GM18505 (cell line): ENCODE data around the gene EPHA10.
"Not testable (repeated sequence)": the region's sequence is repeated elsewhere in the genome, so short reads cannot be mapped to it uniquely, and the experiment has no call there.

Experiments used
- ATAC-seq: cut with Tn5 transposase; IDR thresholded peaks from one replicate; pipeline ENCODE4 v1.9.1; 2021; ENCODE audit not compliant: unreplicated experiment
- POLR2A ChIP-seq: IDR thresholded peaks from 4 replicates; pipeline ENCODE4 v1.6.1; 2011; ENCODE audit warnings: borderline replicate concordance; ENCODE audit not compliant: insufficient read depth, insufficient read length; ENCODE audit errors: extremely low read depth

Gene EPHA10

DNA sequence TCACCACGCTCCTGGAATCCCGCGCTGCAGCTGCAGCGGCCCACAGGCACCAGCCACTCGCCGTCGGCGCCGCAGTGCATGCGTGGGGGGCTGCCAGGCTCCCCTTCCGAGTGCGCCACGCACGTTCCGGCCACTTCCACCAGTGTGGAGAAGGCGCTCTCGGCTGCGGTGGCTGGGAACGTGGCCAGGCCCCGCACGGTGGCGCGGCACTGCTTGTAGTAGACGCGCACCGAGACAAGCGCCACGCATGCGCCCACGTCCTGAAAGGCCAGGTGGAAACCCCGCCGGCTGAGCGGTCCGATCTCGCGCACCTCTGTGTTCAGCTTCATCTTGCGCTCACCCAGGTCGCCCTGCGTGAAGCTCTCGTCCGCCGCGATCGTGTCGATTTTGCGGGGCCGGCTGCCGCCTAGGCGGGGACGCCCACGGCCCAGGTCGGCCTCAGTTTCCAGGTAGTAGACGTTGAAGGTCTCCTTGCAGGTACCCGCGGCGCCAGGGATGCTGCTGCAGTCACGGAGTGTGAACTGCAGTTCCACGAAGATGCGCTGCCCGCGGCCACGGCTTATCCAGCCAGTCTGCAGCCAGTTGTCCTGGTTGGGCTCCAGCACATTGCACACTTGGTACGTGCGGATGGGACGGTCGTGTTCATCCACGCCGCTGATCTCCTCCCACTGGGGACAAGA is 3.4 kb downstream of the EPHA10 start:
- TF ChIP-seq POLR2A: no peak
- ATAC-seq: no peak

DNA sequence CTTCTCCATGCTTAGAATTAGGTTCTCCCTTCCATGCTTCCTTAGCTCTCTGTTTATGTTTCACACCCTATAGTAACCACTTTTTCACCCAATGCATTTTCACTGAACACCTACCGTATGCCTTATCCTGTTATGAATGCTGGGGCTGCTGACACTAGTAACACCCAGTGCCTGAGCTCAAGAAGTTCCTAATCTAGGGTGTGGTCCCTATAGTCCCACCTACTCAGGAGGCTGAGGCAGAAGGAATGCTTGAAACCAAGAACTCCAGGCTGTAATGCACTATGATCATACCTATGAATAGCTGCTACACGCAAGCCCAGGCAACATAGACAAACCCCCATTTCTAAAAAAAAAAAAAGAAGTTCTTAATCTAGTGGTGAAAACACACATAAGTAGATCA is 5.5 kb downstream of the EPHA10 start:
- ATAC-seq: no peak
- TF ChIP-seq POLR2A: no peak

DNA sequence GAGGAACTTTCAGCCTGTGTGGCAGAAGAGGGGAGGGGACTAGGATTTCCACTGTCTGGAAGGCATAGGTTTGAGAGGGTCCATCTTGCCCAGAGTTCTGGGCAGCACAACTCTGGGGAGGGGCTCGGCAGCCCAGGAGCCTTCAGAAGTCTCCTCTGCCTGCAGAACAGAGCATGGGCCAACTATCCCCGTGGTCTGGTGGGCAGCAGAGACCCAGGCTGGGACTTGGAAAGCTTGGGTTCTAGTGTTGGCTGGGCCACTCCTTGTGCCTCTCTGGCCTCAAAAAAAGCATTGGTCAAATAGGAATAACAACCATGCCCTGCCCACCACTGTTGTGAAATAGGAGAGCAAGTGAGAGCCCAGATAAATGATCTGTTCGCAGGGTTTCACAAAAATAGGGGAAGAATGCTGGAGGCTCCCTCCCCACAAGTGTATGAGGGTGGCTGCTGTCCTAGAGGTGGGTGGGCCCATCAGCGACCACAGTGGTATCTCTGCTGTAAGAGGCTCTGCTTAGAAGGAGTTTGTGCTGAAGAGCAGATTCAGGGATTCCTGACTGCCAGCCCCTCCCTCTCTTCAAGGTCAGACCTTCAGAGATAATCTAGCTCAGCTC is 8.9 kb downstream of the EPHA10 start:
- ATAC-seq: no peak
- no peak for TF ChIP-seq POLR2A

DNA sequence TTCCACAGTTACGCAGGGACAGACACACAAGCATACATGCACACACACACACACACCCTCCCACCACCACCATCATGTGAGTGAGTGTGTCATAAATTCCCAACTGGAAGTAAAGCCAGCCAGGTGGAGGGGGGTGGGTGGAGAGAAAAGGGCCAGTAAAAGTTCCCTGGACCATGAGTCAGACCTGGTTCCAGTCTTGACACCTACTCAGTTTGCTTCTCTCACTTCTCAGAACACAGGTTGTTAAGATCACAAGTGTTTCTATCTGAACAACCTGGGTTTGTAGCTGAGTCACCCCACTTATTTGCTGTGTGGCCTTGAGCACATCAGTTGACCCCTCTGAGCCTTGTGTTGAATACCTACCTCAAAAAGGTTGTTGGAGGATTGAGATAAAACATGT is 9.6 kb downstream of the EPHA10 start:
- no peak for ATAC-seq
- TF ChIP-seq POLR2A: no peak

GRCh38 chr1:37753473-37754321 is 11.2 kb downstream of the EPHA10 start:
- TF ChIP-seq POLR2A: no peak
- no peak for ATAC-seq

- no peak for TF ChIP-seq POLR2A
- ATAC-seq: no peak
These were observed 12.1 kb downstream of the EPHA10 start for GRCh38 chr1:37752583-37753471.

GRCh38 chr1:37752213-37752582 is 12.7 kb downstream of the EPHA10 start:
- ATAC-seq: no peak
- TF ChIP-seq POLR2A: no peak

GRCh38 chr1:37748565-37748964 is 16.4 kb downstream of the EPHA10 start:
- ATAC-seq: no peak

DNA sequence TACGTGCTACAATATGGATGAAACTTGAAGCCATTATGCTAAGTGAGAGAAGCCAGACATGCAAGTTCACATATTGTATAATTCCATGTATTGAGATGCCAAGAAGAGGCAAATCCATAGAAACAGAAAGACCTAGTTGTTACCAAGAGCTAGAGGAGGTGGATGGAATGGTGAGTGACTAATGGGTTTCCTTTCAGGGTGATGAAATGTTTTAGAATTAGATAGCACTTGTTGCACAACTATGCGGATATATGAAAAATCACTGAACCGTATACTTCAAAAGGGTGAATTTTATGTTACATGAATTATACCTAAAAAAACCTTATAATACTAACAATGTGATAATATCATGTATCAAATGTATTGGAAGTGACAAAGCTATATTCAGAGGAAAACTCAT is 18.1 kb downstream of the EPHA10 start:
- ATAC-seq: no peak
- no peak for TF ChIP-seq POLR2A

More at GRCh38 chr1:37748565-37748964, 16.4 kb downstream of the EPHA10 start:
- no peak for TF ChIP-seq POLR2A

DNA sequence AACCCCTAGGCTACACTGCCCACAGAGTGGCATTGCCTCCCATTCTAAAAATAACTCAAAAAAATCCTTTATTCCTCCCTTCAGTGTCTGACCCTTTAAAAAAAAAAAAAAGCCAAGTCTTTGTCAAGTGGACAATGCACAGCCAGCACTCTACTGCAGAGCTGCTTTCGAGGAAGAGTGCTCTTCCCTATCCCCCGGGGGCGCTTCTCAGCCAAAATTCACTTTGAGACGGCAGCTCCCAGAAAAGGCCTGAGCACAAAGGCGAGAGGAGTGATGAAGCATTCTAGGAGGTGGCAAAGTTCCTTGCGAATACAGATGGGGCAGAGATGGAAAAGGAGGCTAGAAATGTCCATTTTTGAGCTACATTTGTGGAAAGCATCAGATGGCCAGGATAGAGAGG is 23.3 kb downstream of the EPHA10 start:
- ATAC-seq: no peak
- TF ChIP-seq POLR2A: no peak

DNA sequence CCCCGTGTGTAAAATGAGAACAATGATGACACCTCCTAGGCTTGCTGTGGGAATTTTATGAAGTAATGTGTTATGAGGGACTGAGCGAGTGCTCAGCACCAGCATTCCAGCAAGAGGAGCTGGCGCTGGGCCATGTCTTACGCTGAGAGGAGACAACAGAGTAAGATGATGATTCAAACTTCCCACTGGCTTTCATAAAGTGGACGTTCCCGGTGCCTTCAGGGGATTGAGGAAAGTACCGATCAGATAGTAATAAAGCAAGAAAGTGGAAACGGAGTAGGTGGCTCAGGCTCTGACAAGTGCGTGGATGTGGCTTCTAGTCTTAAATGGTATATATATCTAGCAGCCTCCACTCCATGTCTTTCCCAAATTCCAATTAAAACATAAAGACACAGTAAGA is 23.8 kb downstream of the EPHA10 start:
- no peak for TF ChIP-seq POLR2A
- no peak for ATAC-seq

DNA sequence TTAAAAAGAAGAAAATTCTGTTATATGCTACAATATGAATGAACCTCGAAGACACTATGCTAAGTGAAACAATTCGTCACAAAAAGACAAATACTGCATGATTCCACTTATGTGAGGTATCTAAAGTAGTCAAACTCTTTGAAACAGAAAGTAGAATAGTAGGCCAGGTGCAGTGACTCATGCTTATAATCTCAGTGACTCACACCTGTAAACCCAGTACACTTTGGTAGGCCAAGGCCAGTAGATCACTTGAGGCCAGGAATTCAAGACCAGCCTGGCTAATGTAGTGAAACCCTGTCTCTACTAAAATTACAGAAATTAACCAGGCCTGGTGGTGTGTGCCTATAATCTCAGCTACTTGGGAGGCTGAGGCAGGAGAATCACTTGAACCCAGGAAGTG is 25.7 kb downstream of the EPHA10 start:
- no peak for ATAC-seq
- TF ChIP-seq POLR2A: no peak

DNA sequence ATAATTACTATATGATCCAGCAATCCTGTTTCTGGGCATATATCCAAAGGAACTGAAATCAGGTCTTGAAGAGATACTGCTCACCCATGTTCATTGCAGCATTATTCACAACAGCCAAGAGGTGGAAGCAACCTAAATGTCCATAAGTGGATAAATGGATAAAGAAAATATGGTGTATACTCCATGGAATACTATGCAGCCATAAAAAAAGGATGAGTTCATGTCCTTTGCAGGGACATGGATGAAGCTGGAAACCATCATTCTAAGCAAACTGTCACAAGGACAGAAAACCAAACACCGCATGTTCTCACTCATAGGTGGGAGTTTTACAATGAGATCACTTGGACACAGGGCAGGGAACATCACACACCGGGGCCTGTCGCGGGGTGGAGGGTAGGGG is 26.3 kb downstream of the EPHA10 start:
- not testable (repeated sequence) for ATAC-seq

DNA sequence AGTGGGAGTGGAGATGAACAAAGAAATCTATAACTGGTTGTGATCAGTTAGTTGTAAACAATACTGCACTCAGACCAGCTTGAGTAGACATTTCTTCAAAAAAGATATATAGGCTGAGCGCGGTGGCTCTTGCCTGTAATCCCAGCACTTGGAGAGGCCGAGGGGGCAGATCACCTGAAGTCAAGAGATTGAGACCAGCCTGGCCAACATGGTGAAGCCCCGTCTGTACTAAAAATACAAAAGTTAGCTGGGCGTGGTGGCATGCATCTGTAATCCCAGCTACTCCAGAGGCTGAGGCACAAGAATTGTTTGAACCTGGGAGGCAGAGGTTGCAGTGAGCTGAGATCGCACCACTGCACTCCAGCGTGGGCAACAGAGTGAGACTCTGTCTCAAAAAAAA is 26.9 kb downstream of the EPHA10 start:
- not testable (repeated sequence) for ATAC-seq
